Uterus (tissue), 2 donors: ENCODE measurements around the gene EFNA4.

Source experiments
- POLR2A ChIP-seq, 2 donors: fragments of 450-650 bp; IDR thresholded peaks; one replicate each; pipeline ENCODE4 v1.6.1; 2016; ENCODE audit warnings: antibody characterized with exemption in 2 of 2, mild to moderate bottlenecking in 1 of 2, moderate library complexity in 1 of 2
- TF ChIP-seq, protein P1 (sequence below), 4 experiments: fragments of 200-600 bp in 2 of 4; fragments of 450-650 bp in 2 of 4; sonication (generic) in 2 of 4; IDR thresholded peaks; one replicate each; pipeline ENCODE4 v1.5.1; 2016 to 2019; ENCODE audit warnings: antibody characterized with exemption in 4 of 4, mild to moderate bottlenecking in 2 of 4, moderate library complexity in 1 of 4

DNA sequence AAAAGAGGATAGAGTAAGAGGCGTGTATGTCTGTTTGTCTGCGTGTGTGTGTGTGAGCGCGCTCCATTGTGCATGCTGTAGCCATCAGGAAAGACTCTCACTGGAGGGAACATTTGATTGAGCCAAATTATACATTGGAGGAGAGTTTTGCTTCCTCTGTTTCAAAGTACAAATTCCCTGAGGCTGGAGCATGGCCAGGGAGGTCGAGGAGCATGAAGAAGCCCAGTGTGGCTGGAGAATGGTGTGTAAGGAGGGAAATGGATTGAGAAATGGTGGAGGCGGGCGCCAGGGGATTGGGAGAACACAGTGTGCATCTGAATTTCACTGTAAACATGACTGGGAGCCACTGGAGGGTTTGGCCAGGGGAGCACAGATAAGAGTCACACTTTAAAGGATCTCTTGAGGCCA lies 42.1 kb downstream of the EFNA4 start:
- TF ChIP-seq, protein P1, sequence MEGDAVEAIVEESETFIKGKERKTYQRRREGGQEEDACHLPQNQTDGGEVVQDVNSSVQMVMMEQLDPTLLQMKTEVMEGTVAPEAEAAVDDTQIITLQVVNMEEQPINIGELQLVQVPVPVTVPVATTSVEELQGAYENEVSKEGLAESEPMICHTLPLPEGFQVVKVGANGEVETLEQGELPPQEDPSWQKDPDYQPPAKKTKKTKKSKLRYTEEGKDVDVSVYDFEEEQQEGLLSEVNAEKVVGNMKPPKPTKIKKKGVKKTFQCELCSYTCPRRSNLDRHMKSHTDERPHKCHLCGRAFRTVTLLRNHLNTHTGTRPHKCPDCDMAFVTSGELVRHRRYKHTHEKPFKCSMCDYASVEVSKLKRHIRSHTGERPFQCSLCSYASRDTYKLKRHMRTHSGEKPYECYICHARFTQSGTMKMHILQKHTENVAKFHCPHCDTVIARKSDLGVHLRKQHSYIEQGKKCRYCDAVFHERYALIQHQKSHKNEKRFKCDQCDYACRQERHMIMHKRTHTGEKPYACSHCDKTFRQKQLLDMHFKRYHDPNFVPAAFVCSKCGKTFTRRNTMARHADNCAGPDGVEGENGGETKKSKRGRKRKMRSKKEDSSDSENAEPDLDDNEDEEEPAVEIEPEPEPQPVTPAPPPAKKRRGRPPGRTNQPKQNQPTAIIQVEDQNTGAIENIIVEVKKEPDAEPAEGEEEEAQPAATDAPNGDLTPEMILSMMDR (IDR thresholded peaks at IDR 0.05): no peak
- no peak for TF ChIP-seq POLR2A (IDR thresholded peaks at IDR 0.05)
